Ascending aorta (tissue), 2 donors: ENCODE data around the gene NTN3. TPM values are rescaled to one million over a fixed set of nuclear protein-coding genes. Genes with fewer than 3 reads are reported as not detected.

Experiments
- DNase-seq, 2 donors: peaks; one replicate each; pipeline ENCODE4 v3.0.0-alpha.2; 2019; ENCODE audit warnings: low spot score in 2 of 2
- H3K27ac ChIP-seq, 2 donors: fragments of 200-600 bp; sonication (generic); one replicate each; pipeline ENCODE4 v1.5.1; 2016 to 2017; ENCODE audit warnings: mild to moderate bottlenecking in 1 of 2
- H3K27me3 ChIP-seq: fragments of 200-600 bp; sonication (generic); one replicate; pipeline ENCODE4 v1.5.1; 2017
- H3K36me3 ChIP-seq, 2 donors: fragments of 200-600 bp; sonication (generic); one replicate each; pipeline ENCODE4 v1.5.1; 2016
- H3K4me1 ChIP-seq, 2 donors: fragments of 200-600 bp; sonication (generic); one replicate each; pipeline ENCODE4 v1.5.1; 2016 to 2017; ENCODE audit warnings: mild to moderate bottlenecking in 1 of 2
- H3K4me3 ChIP-seq, 2 donors: fragments of 200-600 bp; sonication (generic); one replicate each; pipeline ENCODE4 v1.5.1; 2016 to 2017; ENCODE audit warnings: mild to moderate bottlenecking in 1 of 2
- H3K9me3 ChIP-seq, 2 donors: fragments of 200-600 bp; sonication (generic); one replicate each; pipeline ENCODE4 v1.5.1; 2016
- intact Hi-C: fragments of 100-400 bp; cut with DNase I; formaldehyde crosslinking; loops from one replicate; pipeline ENCODE4 v1.15.1; 2023
- total RNA-seq: library from RNA; depleted of rRNA; stranded (reverse); fragments of >200 nt; gene quantifications from one replicate; pipeline ENCODE4 v1.1.0, GENCODE V29; 2016
- TF ChIP-seq, protein P1 (sequence below), 3 experiments: fragments of 200-600 bp in 2 of 3; fragments of 450-650 bp in 1 of 3; sonication (generic) in 2 of 3; IDR thresholded peaks; one replicate each; pipeline ENCODE4 v1.5.1; 2016 to 2019; ENCODE audit warnings: antibody characterized with exemption in 3 of 3, mild to moderate bottlenecking in 1 of 3, moderate library complexity in 1 of 3

The NTN3 gene
- total RNA-seq, 1 donor from 2014 or later: not detected

DNA sequence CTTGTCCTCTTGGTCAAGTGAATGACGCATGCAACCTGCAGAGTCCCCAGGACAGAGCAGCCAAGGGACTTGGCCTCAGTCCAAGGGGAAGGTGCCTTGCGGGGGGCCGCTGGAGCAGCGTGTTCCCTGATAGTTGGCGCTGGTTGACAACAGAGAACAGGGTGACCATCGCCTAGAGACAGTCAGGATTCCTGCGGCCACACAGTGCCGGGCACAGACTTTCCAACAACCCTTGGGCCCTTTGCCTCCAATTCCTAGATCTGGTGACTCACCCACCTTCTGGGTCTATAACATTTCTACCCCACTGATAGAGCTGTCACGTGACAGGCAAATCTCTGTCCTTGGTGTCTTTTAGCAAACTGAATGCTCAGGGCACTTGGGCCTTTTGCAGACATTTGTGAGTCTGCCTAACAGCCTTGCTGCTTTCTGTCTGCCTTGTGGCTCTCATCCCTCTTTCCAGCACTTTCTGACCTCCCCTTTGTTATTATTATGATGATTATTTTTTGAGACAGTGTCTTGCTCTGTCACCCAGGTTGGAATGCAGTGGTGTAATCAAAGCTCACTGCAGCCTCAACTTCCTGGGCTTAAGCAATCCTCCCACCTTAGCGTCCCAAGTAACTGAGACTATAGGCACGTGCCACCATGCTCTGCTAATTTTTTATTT lies 23.0 kb upstream of the NTN3 start:
- no peak for DNase-seq
- TF ChIP-seq, protein P1, sequence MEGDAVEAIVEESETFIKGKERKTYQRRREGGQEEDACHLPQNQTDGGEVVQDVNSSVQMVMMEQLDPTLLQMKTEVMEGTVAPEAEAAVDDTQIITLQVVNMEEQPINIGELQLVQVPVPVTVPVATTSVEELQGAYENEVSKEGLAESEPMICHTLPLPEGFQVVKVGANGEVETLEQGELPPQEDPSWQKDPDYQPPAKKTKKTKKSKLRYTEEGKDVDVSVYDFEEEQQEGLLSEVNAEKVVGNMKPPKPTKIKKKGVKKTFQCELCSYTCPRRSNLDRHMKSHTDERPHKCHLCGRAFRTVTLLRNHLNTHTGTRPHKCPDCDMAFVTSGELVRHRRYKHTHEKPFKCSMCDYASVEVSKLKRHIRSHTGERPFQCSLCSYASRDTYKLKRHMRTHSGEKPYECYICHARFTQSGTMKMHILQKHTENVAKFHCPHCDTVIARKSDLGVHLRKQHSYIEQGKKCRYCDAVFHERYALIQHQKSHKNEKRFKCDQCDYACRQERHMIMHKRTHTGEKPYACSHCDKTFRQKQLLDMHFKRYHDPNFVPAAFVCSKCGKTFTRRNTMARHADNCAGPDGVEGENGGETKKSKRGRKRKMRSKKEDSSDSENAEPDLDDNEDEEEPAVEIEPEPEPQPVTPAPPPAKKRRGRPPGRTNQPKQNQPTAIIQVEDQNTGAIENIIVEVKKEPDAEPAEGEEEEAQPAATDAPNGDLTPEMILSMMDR (IDR thresholded peaks at IDR 0.05): no peak
- intact Hi-C loops: no loop called here
- Histone ChIP-seq H3K4me1 (no peaks in the 10 kb centered on the region), H3K9me3 (no peaks in the 10 kb centered on the region), H3K36me3 (peaks cover 0 to 5% of the 10 kb centered on the region in 2 donors), H3K4me3 (no peak overlapping the region), H3K27me3 (no peaks in the 10 kb centered on the region), H3K27ac (no peak overlapping the region)

DNA sequence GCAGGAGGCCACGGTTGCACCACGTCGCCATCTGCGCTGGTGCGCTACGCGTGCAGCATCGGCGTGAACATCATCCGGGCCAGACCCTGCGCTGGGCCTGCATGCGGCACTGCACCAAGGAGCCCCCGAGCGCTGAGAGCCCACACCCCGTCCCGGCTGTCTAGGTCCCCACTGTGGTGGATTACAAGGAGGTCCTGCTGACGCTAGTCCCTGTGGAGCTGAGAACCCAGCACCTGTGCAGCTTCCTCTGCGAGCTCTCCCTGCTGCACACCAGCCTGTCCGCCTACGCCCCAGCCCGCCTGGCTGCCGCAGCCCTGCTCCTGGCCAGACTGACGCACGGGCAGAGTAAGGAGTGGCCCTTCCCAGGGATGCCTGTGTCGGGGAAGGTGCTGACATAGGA lies 22.0 kb upstream of the NTN3 start:
- no peak for DNase-seq
- no peaks in the 10 kb centered on the region for H3K27me3 ChIP-seq
- no peak overlapping the region for H3K27ac ChIP-seq
- H3K9me3 ChIP-seq: no peaks in the 10 kb centered on the region
- H3K4me1 ChIP-seq: no peaks in the 10 kb centered on the region
- intact Hi-C loops: no loop called here
- peaks cover 0 to 5% of the 10 kb centered on the region in 2 donors for H3K36me3 ChIP-seq
- no peak overlapping the region for H3K4me3 ChIP-seq
- TF ChIP-seq, protein P1 (IDR thresholded peaks at IDR 0.05): no peak

DNA sequence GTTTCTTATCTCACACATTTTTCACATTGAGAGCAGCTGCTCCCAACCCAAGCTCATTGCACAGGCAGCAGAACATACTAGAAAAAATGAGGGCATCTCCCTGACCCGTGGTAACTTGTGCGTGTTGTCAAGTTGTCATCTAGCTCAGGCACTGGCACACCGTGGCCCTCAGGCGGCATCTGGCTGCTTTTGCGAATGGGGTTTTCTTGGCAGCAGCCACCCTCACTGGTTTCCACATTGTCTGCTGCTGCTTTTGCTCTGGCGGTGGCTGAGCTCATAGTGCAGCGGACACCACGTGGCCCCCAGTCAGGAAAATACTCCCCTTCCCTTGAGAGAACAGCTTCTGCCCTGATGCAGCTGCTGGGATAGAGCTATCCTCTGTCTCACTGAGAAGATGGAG lies 20.6 kb upstream of the NTN3 start:
- no peak for DNase-seq
- H3K9me3 ChIP-seq: no peaks in the 10 kb centered on the region
- H3K36me3 ChIP-seq: no peaks in the 10 kb centered on the region
- H3K4me3 ChIP-seq: no peak overlapping the region
- TF ChIP-seq, protein P1 (IDR thresholded peaks at IDR 0.05): no peak
- no peak overlapping the region for H3K27ac ChIP-seq
- intact Hi-C loops: no loop called here
- no peaks in the 10 kb centered on the region for H3K4me1 ChIP-seq
- no peaks in the 10 kb centered on the region for H3K27me3 ChIP-seq

DNA sequence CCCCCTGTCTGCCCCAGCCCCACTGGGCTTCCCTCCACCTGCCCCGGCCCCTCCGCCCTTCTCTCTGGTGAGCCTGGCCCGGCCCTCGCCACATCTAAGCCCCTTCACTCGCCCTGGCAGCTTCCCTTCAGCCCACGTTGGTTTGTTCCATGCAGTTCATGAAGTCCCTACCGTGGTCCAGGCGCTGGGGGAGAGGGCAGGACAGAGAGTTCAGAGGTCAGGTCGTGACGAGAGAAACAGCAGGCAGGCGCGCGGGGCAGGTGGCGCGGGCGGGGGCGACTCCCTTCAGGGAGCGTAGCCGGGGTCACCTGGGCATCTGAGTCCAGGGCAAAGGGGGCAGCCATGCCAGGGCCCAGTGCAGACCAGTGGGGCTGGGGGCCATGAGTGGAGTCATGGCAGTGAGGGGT lies 20.1 kb upstream of the NTN3 start:
- H3K9me3 ChIP-seq: no peaks in the 10 kb centered on the region
- DNase-seq: no peak
- intact Hi-C loops: no loop called here
- no peaks in the 10 kb centered on the region for H3K27me3 ChIP-seq
- H3K4me1 ChIP-seq: no peaks in the 10 kb centered on the region
- TF ChIP-seq, protein P1 (IDR thresholded peaks at IDR 0.05): no peak
- H3K4me3 ChIP-seq: no peak overlapping the region
- no peak overlapping the region for H3K27ac ChIP-seq
- H3K36me3 ChIP-seq: no peaks in the 10 kb centered on the region

DNA sequence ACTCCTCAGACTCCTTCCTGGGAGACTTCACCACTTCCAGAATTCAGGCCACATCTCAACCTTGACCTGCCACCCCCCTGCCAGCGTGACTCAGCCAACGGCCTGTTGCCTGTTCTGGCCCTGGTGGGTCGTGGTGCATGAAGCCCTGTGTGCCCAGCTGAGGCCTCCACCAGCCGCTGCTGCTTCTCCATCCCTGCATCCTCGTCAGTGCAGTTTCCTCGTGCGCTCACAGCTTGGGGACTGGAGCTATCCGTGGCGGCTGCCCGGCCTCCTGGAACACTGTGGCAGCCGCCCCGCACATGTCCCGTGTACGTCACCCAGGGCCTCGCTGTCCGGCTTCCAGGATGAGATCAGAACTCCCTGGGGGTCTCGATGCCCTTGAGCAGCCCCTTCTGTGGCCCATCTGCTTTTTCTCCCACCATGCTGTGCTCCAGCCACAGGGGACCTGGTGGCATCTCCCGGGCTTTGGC lies 19.2 kb upstream of the NTN3 start:
- DNase-seq: no peak
- no peak overlapping the region for H3K27ac ChIP-seq
- no peaks in the 10 kb centered on the region for H3K4me1 ChIP-seq
- TF ChIP-seq, protein P1 (IDR thresholded peaks at IDR 0.05): no peak
- H3K4me3 ChIP-seq: no peak overlapping the region
- no peaks in the 10 kb centered on the region for H3K27me3 ChIP-seq
- H3K36me3 ChIP-seq: no peaks in the 10 kb centered on the region
- intact Hi-C loops: no loop called here
- H3K9me3 ChIP-seq: no peaks in the 10 kb centered on the region
